Measurements from ENCODE around the gene ANO2. TPM values are rescaled to one million over a fixed set of nuclear protein-coding genes. Genes with fewer than 3 reads are reported as not detected.

Gene ANO2
- total and polyA plus RNA-seq, 4 donors: 0.03 to 0.25 (median 0.15) TPM

DNA sequence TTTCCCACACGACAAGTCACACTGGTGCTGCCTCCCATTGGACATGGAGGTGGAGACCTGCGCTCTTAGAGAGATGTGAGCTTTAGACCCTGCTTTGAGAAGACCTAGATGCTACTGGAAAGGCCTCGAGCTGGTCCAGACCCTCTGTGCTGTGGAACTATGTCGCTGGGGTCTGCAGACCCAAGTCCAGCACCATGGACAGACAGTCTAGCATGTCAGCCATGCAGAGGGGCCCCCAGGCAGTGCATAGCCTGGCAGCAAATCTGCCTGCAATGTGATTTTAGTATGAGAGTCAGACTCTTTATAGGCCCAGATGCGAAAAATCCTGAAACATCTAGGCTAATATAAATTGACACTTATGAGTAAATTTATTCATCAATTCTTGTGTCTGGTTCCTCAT, 371.7 kb downstream of the ANO2 start:
- H3K9me3 ChIP-seq (ENCODE audit: control insufficient read depth in 4 of 4, low read length in 3 of 4): no peaks in the 10 kb centered on the region
- no peak overlapping the region for H3K9ac ChIP-seq (ENCODE audit: low read depth in 1 of 2, low read length in 2 of 2)
- WGBS: 87% methylated on average over 5 of the region's 5 CpGs
- no peak overlapping the region for H3K27ac ChIP-seq (ENCODE audit: low read depth in 1 of 2, low read length in 2 of 2)
- no peak for TF ChIP-seq HNF4A (conservative IDR thresholded peaks at IDR 0.05)
- TF ChIP-seq GABPA (IDR thresholded peaks at IDR 0.05 in 1 of 2, conservative IDR thresholded peaks at IDR 0.05 in 1 of 2): no peak
- TF ChIP-seq NR2F2 (IDR thresholded peaks at IDR 0.05): no peak
- TF ChIP-seq RXRA (IDR thresholded peaks at IDR 0.05): no peak
- TF ChIP-seq TAF1 (conservative IDR thresholded peaks at IDR 0.05): no peak
- TF ChIP-seq FOXA1 (IDR thresholded peaks at IDR 0.05): no peak
- TF ChIP-seq, protein P1, sequence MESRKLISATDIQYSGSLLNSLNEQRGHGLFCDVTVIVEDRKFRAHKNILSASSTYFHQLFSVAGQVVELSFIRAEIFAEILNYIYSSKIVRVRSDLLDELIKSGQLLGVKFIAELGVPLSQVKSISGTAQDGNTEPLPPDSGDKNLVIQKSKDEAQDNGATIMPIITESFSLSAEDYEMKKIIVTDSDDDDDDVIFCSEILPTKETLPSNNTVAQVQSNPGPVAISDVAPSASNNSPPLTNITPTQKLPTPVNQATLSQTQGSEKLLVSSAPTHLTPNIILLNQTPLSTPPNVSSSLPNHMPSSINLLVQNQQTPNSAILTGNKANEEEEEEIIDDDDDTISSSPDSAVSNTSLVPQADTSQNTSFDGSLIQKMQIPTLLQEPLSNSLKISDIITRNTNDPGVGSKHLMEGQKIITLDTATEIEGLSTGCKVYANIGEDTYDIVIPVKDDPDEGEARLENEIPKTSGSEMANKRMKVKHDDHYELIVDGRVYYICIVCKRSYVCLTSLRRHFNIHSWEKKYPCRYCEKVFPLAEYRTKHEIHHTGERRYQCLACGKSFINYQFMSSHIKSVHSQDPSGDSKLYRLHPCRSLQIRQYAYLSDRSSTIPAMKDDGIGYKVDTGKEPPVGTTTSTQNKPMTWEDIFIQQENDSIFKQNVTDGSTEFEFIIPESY (IDR thresholded peaks at IDR 0.05): no peak
- TF ChIP-seq, protein P2, sequence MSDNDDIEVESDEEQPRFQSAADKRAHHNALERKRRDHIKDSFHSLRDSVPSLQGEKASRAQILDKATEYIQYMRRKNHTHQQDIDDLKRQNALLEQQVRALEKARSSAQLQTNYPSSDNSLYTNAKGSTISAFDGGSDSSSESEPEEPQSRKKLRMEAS (IDR thresholded peaks at IDR 0.05): no peak
- TF ChIP-seq, protein P3, sequence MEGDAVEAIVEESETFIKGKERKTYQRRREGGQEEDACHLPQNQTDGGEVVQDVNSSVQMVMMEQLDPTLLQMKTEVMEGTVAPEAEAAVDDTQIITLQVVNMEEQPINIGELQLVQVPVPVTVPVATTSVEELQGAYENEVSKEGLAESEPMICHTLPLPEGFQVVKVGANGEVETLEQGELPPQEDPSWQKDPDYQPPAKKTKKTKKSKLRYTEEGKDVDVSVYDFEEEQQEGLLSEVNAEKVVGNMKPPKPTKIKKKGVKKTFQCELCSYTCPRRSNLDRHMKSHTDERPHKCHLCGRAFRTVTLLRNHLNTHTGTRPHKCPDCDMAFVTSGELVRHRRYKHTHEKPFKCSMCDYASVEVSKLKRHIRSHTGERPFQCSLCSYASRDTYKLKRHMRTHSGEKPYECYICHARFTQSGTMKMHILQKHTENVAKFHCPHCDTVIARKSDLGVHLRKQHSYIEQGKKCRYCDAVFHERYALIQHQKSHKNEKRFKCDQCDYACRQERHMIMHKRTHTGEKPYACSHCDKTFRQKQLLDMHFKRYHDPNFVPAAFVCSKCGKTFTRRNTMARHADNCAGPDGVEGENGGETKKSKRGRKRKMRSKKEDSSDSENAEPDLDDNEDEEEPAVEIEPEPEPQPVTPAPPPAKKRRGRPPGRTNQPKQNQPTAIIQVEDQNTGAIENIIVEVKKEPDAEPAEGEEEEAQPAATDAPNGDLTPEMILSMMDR (IDR thresholded peaks at IDR 0.05; ENCODE audit: low read depth, low read length, missing input control): no peak
- no peak for TF ChIP-seq JUND (IDR thresholded peaks at IDR 0.05)
- TF ChIP-seq EGR1 (IDR thresholded peaks at IDR 0.05; ENCODE audit: low read depth in 2 of 2): no peak
- TF ChIP-seq, protein P4, sequence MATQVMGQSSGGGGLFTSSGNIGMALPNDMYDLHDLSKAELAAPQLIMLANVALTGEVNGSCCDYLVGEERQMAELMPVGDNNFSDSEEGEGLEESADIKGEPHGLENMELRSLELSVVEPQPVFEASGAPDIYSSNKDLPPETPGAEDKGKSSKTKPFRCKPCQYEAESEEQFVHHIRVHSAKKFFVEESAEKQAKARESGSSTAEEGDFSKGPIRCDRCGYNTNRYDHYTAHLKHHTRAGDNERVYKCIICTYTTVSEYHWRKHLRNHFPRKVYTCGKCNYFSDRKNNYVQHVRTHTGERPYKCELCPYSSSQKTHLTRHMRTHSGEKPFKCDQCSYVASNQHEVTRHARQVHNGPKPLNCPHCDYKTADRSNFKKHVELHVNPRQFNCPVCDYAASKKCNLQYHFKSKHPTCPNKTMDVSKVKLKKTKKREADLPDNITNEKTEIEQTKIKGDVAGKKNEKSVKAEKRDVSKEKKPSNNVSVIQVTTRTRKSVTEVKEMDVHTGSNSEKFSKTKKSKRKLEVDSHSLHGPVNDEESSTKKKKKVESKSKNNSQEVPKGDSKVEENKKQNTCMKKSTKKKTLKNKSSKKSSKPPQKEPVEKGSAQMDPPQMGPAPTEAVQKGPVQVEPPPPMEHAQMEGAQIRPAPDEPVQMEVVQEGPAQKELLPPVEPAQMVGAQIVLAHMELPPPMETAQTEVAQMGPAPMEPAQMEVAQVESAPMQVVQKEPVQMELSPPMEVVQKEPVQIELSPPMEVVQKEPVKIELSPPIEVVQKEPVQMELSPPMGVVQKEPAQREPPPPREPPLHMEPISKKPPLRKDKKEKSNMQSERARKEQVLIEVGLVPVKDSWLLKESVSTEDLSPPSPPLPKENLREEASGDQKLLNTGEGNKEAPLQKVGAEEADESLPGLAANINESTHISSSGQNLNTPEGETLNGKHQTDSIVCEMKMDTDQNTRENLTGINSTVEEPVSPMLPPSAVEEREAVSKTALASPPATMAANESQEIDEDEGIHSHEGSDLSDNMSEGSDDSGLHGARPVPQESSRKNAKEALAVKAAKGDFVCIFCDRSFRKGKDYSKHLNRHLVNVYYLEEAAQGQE (IDR thresholded peaks at IDR 0.05): no peak
- TF ChIP-seq, protein P5, sequence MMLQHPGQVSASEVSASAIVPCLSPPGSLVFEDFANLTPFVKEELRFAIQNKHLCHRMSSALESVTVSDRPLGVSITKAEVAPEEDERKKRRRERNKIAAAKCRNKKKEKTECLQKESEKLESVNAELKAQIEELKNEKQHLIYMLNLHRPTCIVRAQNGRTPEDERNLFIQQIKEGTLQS (IDR thresholded peaks at IDR 0.05): no peak
- TF ChIP-seq SP1 (IDR thresholded peaks at IDR 0.05): no peak
- TF ChIP-seq YY1 (IDR thresholded peaks at IDR 0.05): no peak
- no peaks in the 10 kb centered on the region for H3K4me1 ChIP-seq (ENCODE audit: control insufficient read depth in 4 of 4, insufficient read depth in 4 of 4, low read length in 3 of 4)
- no peaks in the 10 kb centered on the region for H3K36me3 ChIP-seq (ENCODE audit: control insufficient read depth in 4 of 4, insufficient read depth in 3 of 4, low read depth in 1 of 4, low read length in 3 of 4)
- H3K4me3 ChIP-seq (ENCODE audit: low read depth in 1 of 3, low read length in 3 of 3): no peak overlapping the region
- H3K27me3 ChIP-seq (ENCODE audit: control insufficient read depth in 4 of 4, insufficient read depth in 4 of 4, low read length in 3 of 4): peaks cover 0 to 10% (median under 1%) of the 10 kb centered on the region in 4 donors
- no peak for DNase-seq (ENCODE audit: low spot score)

DNA sequence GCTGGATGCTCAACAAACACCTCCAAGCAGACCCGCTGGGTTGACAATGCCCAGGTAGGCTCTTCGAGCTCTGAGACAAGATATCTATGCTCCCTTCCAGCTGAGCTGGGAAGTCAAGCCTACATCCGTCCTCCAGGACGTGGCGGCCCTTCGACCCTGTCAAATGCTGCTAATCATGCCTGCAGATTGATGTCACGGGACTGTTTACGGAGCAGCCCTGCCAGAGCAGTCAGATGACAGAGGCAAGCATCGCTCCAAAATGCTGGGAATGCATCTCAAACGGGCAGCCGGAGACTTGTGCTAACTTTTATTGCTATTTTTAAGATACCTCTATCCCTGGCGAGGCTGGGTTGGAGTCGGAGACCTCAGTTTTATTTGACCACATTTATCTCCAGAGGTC, 373.9 kb downstream of the ANO2 start:
- H3K4me1 ChIP-seq (ENCODE audit: control insufficient read depth in 4 of 4, insufficient read depth in 4 of 4, low read length in 3 of 4): no peaks in the 10 kb centered on the region
- H3K9ac ChIP-seq (ENCODE audit: low read depth in 1 of 2, low read length in 2 of 2): no peak overlapping the region
- no peak for DNase-seq (ENCODE audit: low spot score)
- TF ChIP-seq NR2F2 (IDR thresholded peaks at IDR 0.05) (peak; percentile 67), FOXA1 (IDR thresholded peaks at IDR 0.05) (no peak)
- 40% methylated on average over 13 of the region's 13 CpGs for WGBS
- H3K4me3 ChIP-seq (ENCODE audit: low read depth in 1 of 3, low read length in 3 of 3): no peak overlapping the region
- no peaks in the 10 kb centered on the region for H3K9me3 ChIP-seq (ENCODE audit: control insufficient read depth in 4 of 4, low read length in 3 of 4)
- H3K36me3 ChIP-seq (ENCODE audit: control insufficient read depth in 4 of 4, insufficient read depth in 3 of 4, low read depth in 1 of 4, low read length in 3 of 4): no peaks in the 10 kb centered on the region
- H3K27me3 ChIP-seq (ENCODE audit: control insufficient read depth in 4 of 4, insufficient read depth in 4 of 4, low read length in 3 of 4): peaks cover 0 to 10% (median 2%) of the 10 kb centered on the region in 4 donors
- no peak overlapping the region for H3K27ac ChIP-seq (ENCODE audit: low read depth in 1 of 2, low read length in 2 of 2)

Measured in liver (tissue), 9 donors.